VCaP (cell line): ENCODE data around the gene PCNX1.
"Not testable (repeated sequence)": the region's sequence is repeated elsewhere in the genome, so short reads cannot be mapped to it uniquely, and the experiment has no call there.

Experiments used
- H3K27ac ChIP-seq: fragments of 450-650 bp; 2 replicates; pipeline ENCODE4 v1.5.1; 2017
- CTCF ChIP-seq: fragments of 450-650 bp; conservative IDR thresholded peaks from 2 replicates; pipeline ENCODE4 v1.5.1; 2017; ENCODE audit warnings: mild to moderate bottlenecking, moderate library complexity

The PCNX1 gene

GRCh38 chr14:70907176-70907995, at the start of gene PCNX1:
Gene PCNX1, plus strand, starts transcription at chr14:70907459. Its CDS starts 392 bp downstream, at chr14:70907851.
- H3K27ac ChIP-seq: peak within 1 kb of the TSS; percentile 87
- TF ChIP-seq CTCF: peak; percentile 92

- TF ChIP-seq CTCF: no peak
- no peak overlapping the region for H3K27ac ChIP-seq
Observed at GRCh38 chr14:70857496-70857890, 49.8 kb upstream of the PCNX1 start.

- no peak overlapping the region for H3K27ac ChIP-seq
- TF ChIP-seq CTCF: no peak
Observed at GRCh38 chr14:70858641-70859040, 48.6 kb upstream of the PCNX1 start.

GRCh38 chr14:70866992-70867391, 40.3 kb upstream of the PCNX1 start:
- H3K27ac ChIP-seq: not testable (repeated sequence)

- TF ChIP-seq CTCF: no peak
- no peak overlapping the region for H3K27ac ChIP-seq
Observed at GRCh38 chr14:70871001-70871400, 36.3 kb upstream of the PCNX1 start.

GRCh38 chr14:70871863-70872677, 35.2 kb upstream of the PCNX1 start:
- no peak for TF ChIP-seq CTCF
- H3K27ac ChIP-seq: no peak overlapping the region

GRCh38 chr14:70872678-70873020, 34.6 kb upstream of the PCNX1 start:
- no peak for TF ChIP-seq CTCF
- no peak overlapping the region for H3K27ac ChIP-seq

- H3K27ac ChIP-seq: no peak overlapping the region
- no peak for TF ChIP-seq CTCF
Observed at GRCh38 chr14:70873627-70874026, 33.6 kb upstream of the PCNX1 start.

GRCh38 chr14:70875811-70876460, 31.3 kb upstream of the PCNX1 start:
- H3K27ac ChIP-seq: not testable (repeated sequence)
